Fibroblast of peridontal ligament (primary cell): Measurements from ENCODE around the gene NAALADL2.
"Not testable (repeated sequence)": the region's sequence is repeated elsewhere in the genome, so short reads cannot be mapped to it uniquely, and the experiment has no call there.

Experiments used
- DNase-seq: peaks from one replicate; pipeline ENCODE4 v3.0.0-alpha.2; 2010; ENCODE audit errors: extremely low read depth

The NAALADL2 gene

GRCh38 chr3:175260145-175260794, 401.1 kb downstream of the NAALADL2 start:
- peak; percentile 72 for DNase-seq

GRCh38 chr3:175266478-175266877, 407.3 kb downstream of the NAALADL2 start:
- DNase-seq = peak; percentile 70

- peak; percentile 78 for DNase-seq
These were observed 408.0 kb downstream of the NAALADL2 start for GRCh38 chr3:175267121-175267531.

GRCh38 chr3:175267561-175267960, 408.4 kb downstream of the NAALADL2 start:
- peak; percentile 47 for DNase-seq

- DNase-seq = no peak
These were observed 410.3 kb downstream of the NAALADL2 start for GRCh38 chr3:175269394-175269793.

- DNase-seq = peak; percentile 62
These were observed 411.2 kb downstream of the NAALADL2 start for GRCh38 chr3:175270198-175270837.

GRCh38 chr3:175270866-175271265, 411.7 kb downstream of the NAALADL2 start:
- no peak for DNase-seq

GRCh38 chr3:175271465-175271864, 412.3 kb downstream of the NAALADL2 start:
- DNase-seq = not testable (repeated sequence)

GRCh38 chr3:175272392-175272791, 413.3 kb downstream of the NAALADL2 start:
- DNase-seq = no peak

- no peak for DNase-seq
These were observed 414.4 kb downstream of the NAALADL2 start for GRCh38 chr3:175273573-175273972.

GRCh38 chr3:175274056-175274455, 414.9 kb downstream of the NAALADL2 start:
- DNase-seq = no peak

GRCh38 chr3:175274474-175275218, 415.5 kb downstream of the NAALADL2 start:
- DNase-seq = no peak

GRCh38 chr3:175278680-175279079, 419.5 kb downstream of the NAALADL2 start:
- no peak for DNase-seq

- no peak for DNase-seq
These were observed 420.3 kb downstream of the NAALADL2 start for GRCh38 chr3:175279457-175279856.

GRCh38 chr3:175279911-175280310, 420.8 kb downstream of the NAALADL2 start:
- DNase-seq = no peak

- no peak for DNase-seq
These were observed 428.3 kb downstream of the NAALADL2 start for GRCh38 chr3:175287361-175287963.

- peak; percentile 59 for DNase-seq
These were observed 429.5 kb downstream of the NAALADL2 start for GRCh38 chr3:175288621-175289020.

- no peak for DNase-seq
These were observed 435.7 kb downstream of the NAALADL2 start for GRCh38 chr3:175294793-175295192.

GRCh38 chr3:175295248-175296130, 436.4 kb downstream of the NAALADL2 start:
- DNase-seq = no peak

GRCh38 chr3:175297216-175297615, 438.1 kb downstream of the NAALADL2 start:
- DNase-seq = no peak

- DNase-seq = no peak
These were observed 442.6 kb downstream of the NAALADL2 start for GRCh38 chr3:175301741-175302140.
